ENCODE data around the gene TMEM151B. TPM values are rescaled to one million over a fixed set of nuclear protein-coding genes. Genes with fewer than 3 reads are reported as not detected.

The TMEM151B gene
- total and polyA plus RNA-seq, 2 of the 13 experiments (the other 11 are each of a cell fraction or from before 2014, with no cell fraction given), result not detected

GRCh38 chr6:44257025-44257752, 13.1 kb upstream of the TMEM151B start, which contains the start of gene SLC35B2 (continued):
- TF ChIP-seq KLF11 (CRISPR knock-in tag; IDR thresholded peaks at IDR 0.05), result no peak
- no peak for TF ChIP-seq TBL1XR1 (IDR thresholded peaks at IDR 0.05; ENCODE audit: borderline replicate concordance, low read length, partially characterized antibody)
- no peak for TF ChIP-seq SKI (IDR thresholded peaks at IDR 0.05; ENCODE audit: partially characterized antibody)
- TF ChIP-seq ZSCAN30 (CRISPR knock-in tag; IDR thresholded peaks at IDR 0.05), result peak; percentile 86; the same call in 1 of the 2 replicates
- no peak for TF ChIP-seq NFE2L1 (CRISPR knock-in tag; IDR thresholded peaks at IDR 0.05; ENCODE audit: borderline replicate concordance)
- peak; percentile 87; the same call in 1 of the 2 replicates for TF ChIP-seq ZNF260 (CRISPR knock-in tag; IDR thresholded peaks at IDR 0.05; ENCODE audit: borderline replicate concordance, low read depth)
- peak; percentile 94 for TF ChIP-seq DMAP1 (CRISPR knock-in tag; IDR thresholded peaks at IDR 0.05)
- TF ChIP-seq FLYWCH1 (CRISPR knock-in tag; IDR thresholded peaks at IDR 0.05), result no peak
- TF ChIP-seq ZNF232 (CRISPR knock-in tag; IDR thresholded peaks at IDR 0.05; ENCODE audit: borderline replicate concordance), result no peak; the same call in 1 of the 2 replicates
- TF ChIP-seq ZNF780A (CRISPR knock-in tag; IDR thresholded peaks at IDR 0.05), result no peak
- peak; percentile 71; the same call in 1 of the 2 replicates for TF ChIP-seq MTERF4 (CRISPR knock-in tag; IDR thresholded peaks at IDR 0.05)
- no peak for TF ChIP-seq TIGD3 (CRISPR knock-in tag; IDR thresholded peaks at IDR 0.05; ENCODE audit: borderline replicate concordance)
- TF ChIP-seq CEBPB (IDR thresholded peaks at IDR 0.05; ENCODE audit: borderline replicate concordance, low read depth, low read length), result no peak
- peak; percentile 82; the same call in 1 of the 2 replicates for TF ChIP-seq ZNF30 (CRISPR knock-in tag; IDR thresholded peaks at IDR 0.05)
- no peak for TF ChIP-seq ELK4 (CRISPR knock-in tag; IDR thresholded peaks at IDR 0.05; ENCODE audit: borderline replicate concordance)
- no peak for TF ChIP-seq ADNP (CRISPR knock-in tag; IDR thresholded peaks at IDR 0.05)
- TF ChIP-seq ATF1 (CRISPR knock-in tag; IDR thresholded peaks at IDR 0.05), result no peak
- TF ChIP-seq ZNF616 (CRISPR knock-in tag; IDR thresholded peaks at IDR 0.05; ENCODE audit: low read depth), result peak; percentile 79
- TF ChIP-seq POLR2AphosphoS5 (IDR thresholded peaks at IDR 0.05; ENCODE audit: low read depth, low read length), result peak; percentile 59; the same call in 1 of the 2 replicates
- TF ChIP-seq SMAD3 (CRISPR knock-in tag; IDR thresholded peaks at IDR 0.05), result peak; percentile 71; the same call in 1 of the 2 replicates
- 0 out of 2 replicates have a peak, but pooled peaks have one; percentile 33 for TF ChIP-seq SMYD3 (CRISPR knock-in tag; IDR thresholded peaks at IDR 0.05)
- TF ChIP-seq HNF4A (CRISPR knock-in tag; IDR thresholded peaks at IDR 0.05), result peak; percentile 45; the same call in 1 of the 2 replicates
- peak; percentile 85; the same call in 1 of the 2 replicates for TF ChIP-seq BRF2 (CRISPR knock-in tag; IDR thresholded peaks at IDR 0.05)
- no peak for TF ChIP-seq FOXA1 (IDR thresholded peaks at IDR 0.05)
- TF ChIP-seq FOXA1 (CRISPR knock-in tag; IDR thresholded peaks at IDR 0.05), result no peak; the same call in 1 of the 2 replicates
- peak; percentile 75 for TF ChIP-seq ZNF792 (CRISPR knock-in tag; IDR thresholded peaks at IDR 0.05)
- TF ChIP-seq ZBTB7B (CRISPR knock-in tag; IDR thresholded peaks at IDR 0.05), result peak; percentile 86
- no peak for TF ChIP-seq ZNF644 (CRISPR knock-in tag; IDR thresholded peaks at IDR 0.05; ENCODE audit: low read depth)
- no peak for TF ChIP-seq TBP (CRISPR knock-in tag; IDR thresholded peaks at IDR 0.05)

All from HepG2 (cell line).